Upper lobe of left lung (tissue), 4 donors: ENCODE data around the gene CENPP.

Source experiments
- EP300 ChIP-seq, 4 donors: sonication (generic); formaldehyde crosslinking; IDR thresholded peaks; one replicate each; pipeline ENCODE4 v1.5.1; 2017; ENCODE audit warnings: antibody characterized with exemption in 4 of 4, control low read depth in 2 of 4
- POLR2AphosphoS5 ChIP-seq, 2 donors: sonication (generic); formaldehyde crosslinking; IDR thresholded peaks; one replicate each; pipeline ENCODE4 v1.5.1; 2017; ENCODE audit warnings: antibody characterized with exemption in 2 of 2
- TF ChIP-seq, protein P1 (sequence below), 6 experiments: fragments of 450-650 bp in 4 of 6; fragments of 200-600 bp in 2 of 6; sonication (generic) in 2 of 6; IDR thresholded peaks; one replicate each; pipeline ENCODE4 v1.5.1; 2016 to 2019; ENCODE audit warnings: antibody characterized with exemption in 6 of 6

DNA sequence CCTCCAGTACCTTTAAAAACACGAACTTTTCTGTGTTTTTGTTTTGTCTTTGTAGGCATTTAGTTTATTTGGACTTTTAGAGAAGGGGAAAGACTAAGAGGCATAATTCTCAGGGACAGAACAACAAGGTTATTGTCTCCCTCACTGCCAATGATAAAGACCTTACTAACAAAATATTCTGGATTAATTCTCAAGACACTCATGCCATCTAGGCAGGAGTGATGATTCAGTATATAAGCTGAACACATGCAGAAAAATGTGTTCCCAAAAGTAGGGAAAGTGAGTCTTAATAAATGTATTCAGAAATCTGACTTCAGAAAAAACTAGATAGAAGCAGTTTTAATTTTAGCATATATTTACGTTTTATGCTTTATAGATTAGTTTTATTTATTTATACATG is 173.9 kb downstream of the CENPP start:
- TF ChIP-seq, protein P1, sequence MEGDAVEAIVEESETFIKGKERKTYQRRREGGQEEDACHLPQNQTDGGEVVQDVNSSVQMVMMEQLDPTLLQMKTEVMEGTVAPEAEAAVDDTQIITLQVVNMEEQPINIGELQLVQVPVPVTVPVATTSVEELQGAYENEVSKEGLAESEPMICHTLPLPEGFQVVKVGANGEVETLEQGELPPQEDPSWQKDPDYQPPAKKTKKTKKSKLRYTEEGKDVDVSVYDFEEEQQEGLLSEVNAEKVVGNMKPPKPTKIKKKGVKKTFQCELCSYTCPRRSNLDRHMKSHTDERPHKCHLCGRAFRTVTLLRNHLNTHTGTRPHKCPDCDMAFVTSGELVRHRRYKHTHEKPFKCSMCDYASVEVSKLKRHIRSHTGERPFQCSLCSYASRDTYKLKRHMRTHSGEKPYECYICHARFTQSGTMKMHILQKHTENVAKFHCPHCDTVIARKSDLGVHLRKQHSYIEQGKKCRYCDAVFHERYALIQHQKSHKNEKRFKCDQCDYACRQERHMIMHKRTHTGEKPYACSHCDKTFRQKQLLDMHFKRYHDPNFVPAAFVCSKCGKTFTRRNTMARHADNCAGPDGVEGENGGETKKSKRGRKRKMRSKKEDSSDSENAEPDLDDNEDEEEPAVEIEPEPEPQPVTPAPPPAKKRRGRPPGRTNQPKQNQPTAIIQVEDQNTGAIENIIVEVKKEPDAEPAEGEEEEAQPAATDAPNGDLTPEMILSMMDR (IDR thresholded peaks at IDR 0.05): no peak
- TF ChIP-seq EP300 (IDR thresholded peaks at IDR 0.05) (no peak), POLR2AphosphoS5 (IDR thresholded peaks at IDR 0.05) (no peak)
